ENCODE measurements around the gene LPP.

The LPP gene

GRCh38 chr3:188158731-188159310 lies 4.9 kb downstream of the LPP start:
- H3K36me3 ChIP-seq (ENCODE audit: control insufficient read depth, insufficient read depth, low read length): no peaks in the 10 kb centered on the region
- peaks cover 5% of the 10 kb centered on the region for H3K27me3 ChIP-seq (ENCODE audit: control insufficient read depth, insufficient read depth, low read length)
- H3K9ac ChIP-seq (ENCODE audit: low read depth, low read length): no peak overlapping the region
- H3K9me3 ChIP-seq (ENCODE audit: control insufficient read depth, insufficient read depth, low read length): no peaks in the 10 kb centered on the region
- no peak overlapping the region for H3K4me3 ChIP-seq (ENCODE audit: low read depth, low read length)
- peaks cover 5% of the 10 kb centered on the region for H3K4me1 ChIP-seq (ENCODE audit: control insufficient read depth, insufficient read depth, low read length)

- H3K4me1 ChIP-seq (ENCODE audit: control insufficient read depth, insufficient read depth, low read length): no peaks in the 10 kb centered on the region
Observed at GRCh38 chr3:188160751-188161150, 6.8 kb downstream of the LPP start.

GRCh38 chr3:188164248-188164687 lies 10.3 kb downstream of the LPP start:
- Histone ChIP-seq H3K36me3 (ENCODE audit: control insufficient read depth, insufficient read depth, low read length) (no peaks in the 10 kb centered on the region), H3K9me3 (ENCODE audit: control insufficient read depth, insufficient read depth, low read length) (no peaks in the 10 kb centered on the region), H3K27me3 (ENCODE audit: control insufficient read depth, insufficient read depth, low read length) (no peaks in the 10 kb centered on the region), H3K9ac (ENCODE audit: low read depth, low read length) (no peak overlapping the region), H3K4me3 (ENCODE audit: low read depth, low read length) (no peak overlapping the region), H3K4me1 (ENCODE audit: control insufficient read depth, insufficient read depth, low read length) (peaks cover 4% of the 10 kb centered on the region)

More at GRCh38 chr3:188160751-188161150, 6.8 kb downstream of the LPP start:
- no peaks in the 10 kb centered on the region for H3K36me3 ChIP-seq (ENCODE audit: control insufficient read depth, insufficient read depth, low read length)
- no peaks in the 10 kb centered on the region for H3K27me3 ChIP-seq (ENCODE audit: control insufficient read depth, insufficient read depth, low read length)
- H3K4me3 ChIP-seq (ENCODE audit: low read depth, low read length): no peak overlapping the region
- no peaks in the 10 kb centered on the region for H3K9me3 ChIP-seq (ENCODE audit: control insufficient read depth, insufficient read depth, low read length)
- no peak overlapping the region for H3K9ac ChIP-seq (ENCODE audit: low read depth, low read length)

- no peaks in the 10 kb centered on the region for H3K36me3 ChIP-seq (ENCODE audit: control insufficient read depth, insufficient read depth, low read length)
- no peak overlapping the region for H3K4me3 ChIP-seq (ENCODE audit: low read depth, low read length)
- H3K9me3 ChIP-seq (ENCODE audit: control insufficient read depth, insufficient read depth, low read length): no peaks in the 10 kb centered on the region
- no peak overlapping the region for H3K9ac ChIP-seq (ENCODE audit: low read depth, low read length)
- peaks cover 6% of the 10 kb centered on the region for H3K4me1 ChIP-seq (ENCODE audit: control insufficient read depth, insufficient read depth, low read length)
- H3K27me3 ChIP-seq (ENCODE audit: control insufficient read depth, insufficient read depth, low read length): no peaks in the 10 kb centered on the region
Observed at GRCh38 chr3:188165596-188165995, 11.6 kb downstream of the LPP start.

- peaks cover 6% of the 10 kb centered on the region for H3K4me1 ChIP-seq (ENCODE audit: control insufficient read depth, insufficient read depth, low read length)
- H3K36me3 ChIP-seq (ENCODE audit: control insufficient read depth, insufficient read depth, low read length): no peaks in the 10 kb centered on the region
- H3K27me3 ChIP-seq (ENCODE audit: control insufficient read depth, insufficient read depth, low read length): no peaks in the 10 kb centered on the region
- H3K9me3 ChIP-seq (ENCODE audit: control insufficient read depth, insufficient read depth, low read length): no peaks in the 10 kb centered on the region
- no peak overlapping the region for H3K9ac ChIP-seq (ENCODE audit: low read depth, low read length)
- no peak overlapping the region for H3K4me3 ChIP-seq (ENCODE audit: low read depth, low read length)
Observed at GRCh38 chr3:188166441-188166840, 12.5 kb downstream of the LPP start.

GRCh38 chr3:188168186-188168585 lies 14.2 kb downstream of the LPP start:
- Histone ChIP-seq H3K36me3 (ENCODE audit: control insufficient read depth, insufficient read depth, low read length) (no peaks in the 10 kb centered on the region), H3K9me3 (ENCODE audit: control insufficient read depth, insufficient read depth, low read length) (no peaks in the 10 kb centered on the region), H3K27me3 (ENCODE audit: control insufficient read depth, insufficient read depth, low read length) (no peaks in the 10 kb centered on the region), H3K4me1 (ENCODE audit: control insufficient read depth, insufficient read depth, low read length) (peaks cover 6% of the 10 kb centered on the region), H3K4me3 (ENCODE audit: low read depth, low read length) (no peak overlapping the region), H3K9ac (ENCODE audit: low read depth, low read length) (no peak overlapping the region)

GRCh38 chr3:188168648-188169047 lies 14.7 kb downstream of the LPP start:
- H3K27me3 ChIP-seq (ENCODE audit: control insufficient read depth, insufficient read depth, low read length): no peaks in the 10 kb centered on the region
- peaks cover 6% of the 10 kb centered on the region for H3K4me1 ChIP-seq (ENCODE audit: control insufficient read depth, insufficient read depth, low read length)
- H3K9ac ChIP-seq (ENCODE audit: low read depth, low read length): no peak overlapping the region
- no peak overlapping the region for H3K4me3 ChIP-seq (ENCODE audit: low read depth, low read length)
- H3K36me3 ChIP-seq (ENCODE audit: control insufficient read depth, insufficient read depth, low read length): no peaks in the 10 kb centered on the region
- H3K9me3 ChIP-seq (ENCODE audit: control insufficient read depth, insufficient read depth, low read length): no peaks in the 10 kb centered on the region

GRCh38 chr3:188169830-188170455 lies 16.0 kb downstream of the LPP start:
- H3K9me3 ChIP-seq (ENCODE audit: control insufficient read depth, insufficient read depth, low read length): no peaks in the 10 kb centered on the region
- H3K27me3 ChIP-seq (ENCODE audit: control insufficient read depth, insufficient read depth, low read length): no peaks in the 10 kb centered on the region
- H3K4me3 ChIP-seq (ENCODE audit: low read depth, low read length): no peak overlapping the region
- H3K4me1 ChIP-seq (ENCODE audit: control insufficient read depth, insufficient read depth, low read length): peaks cover 6% of the 10 kb centered on the region
- no peak overlapping the region for H3K9ac ChIP-seq (ENCODE audit: low read depth, low read length)
- H3K36me3 ChIP-seq (ENCODE audit: control insufficient read depth, insufficient read depth, low read length): no peaks in the 10 kb centered on the region

GRCh38 chr3:188170461-188171459 lies 16.8 kb downstream of the LPP start:
- H3K4me3 ChIP-seq (ENCODE audit: low read depth, low read length): no peak overlapping the region
- H3K27me3 ChIP-seq (ENCODE audit: control insufficient read depth, insufficient read depth, low read length): no peaks in the 10 kb centered on the region
- H3K36me3 ChIP-seq (ENCODE audit: control insufficient read depth, insufficient read depth, low read length): no peaks in the 10 kb centered on the region
- H3K4me1 ChIP-seq (ENCODE audit: control insufficient read depth, insufficient read depth, low read length): peaks cover 6% of the 10 kb centered on the region
- no peaks in the 10 kb centered on the region for H3K9me3 ChIP-seq (ENCODE audit: control insufficient read depth, insufficient read depth, low read length)
- H3K9ac ChIP-seq (ENCODE audit: low read depth, low read length): no peak overlapping the region

GRCh38 chr3:188171682-188172467 lies 17.9 kb downstream of the LPP start:
- H3K4me1 ChIP-seq (ENCODE audit: control insufficient read depth, insufficient read depth, low read length): peaks cover 6% of the 10 kb centered on the region
- H3K9ac ChIP-seq (ENCODE audit: low read depth, low read length): no peak overlapping the region

GRCh38 chr3:188174317-188175044 lies 20.5 kb downstream of the LPP start:
- H3K36me3 ChIP-seq (ENCODE audit: control insufficient read depth, insufficient read depth, low read length): no peaks in the 10 kb centered on the region
- H3K27me3 ChIP-seq (ENCODE audit: control insufficient read depth, insufficient read depth, low read length): no peaks in the 10 kb centered on the region
- no peak overlapping the region for H3K4me3 ChIP-seq (ENCODE audit: low read depth, low read length)
- H3K4me1 ChIP-seq (ENCODE audit: control insufficient read depth, insufficient read depth, low read length): no peaks in the 10 kb centered on the region
- H3K9ac ChIP-seq (ENCODE audit: low read depth, low read length): no peak overlapping the region
- H3K9me3 ChIP-seq (ENCODE audit: control insufficient read depth, insufficient read depth, low read length): no peaks in the 10 kb centered on the region

More at GRCh38 chr3:188171682-188172467, 17.9 kb downstream of the LPP start:
- H3K27me3 ChIP-seq (ENCODE audit: control insufficient read depth, insufficient read depth, low read length): no peaks in the 10 kb centered on the region
- H3K36me3 ChIP-seq (ENCODE audit: control insufficient read depth, insufficient read depth, low read length): no peaks in the 10 kb centered on the region
- no peaks in the 10 kb centered on the region for H3K9me3 ChIP-seq (ENCODE audit: control insufficient read depth, insufficient read depth, low read length)
- no peak overlapping the region for H3K4me3 ChIP-seq (ENCODE audit: low read depth, low read length)
